Adrenal gland (tissue), 12 donors: ENCODE measurements around the gene SPPL3. TPM values are rescaled to one million over a fixed set of nuclear protein-coding genes. Genes with fewer than 3 reads are reported as not detected.

Experiments used
- DNase-seq, 7 donors: peaks; one replicate each; pipeline ENCODE4 v3.0.0-alpha.2; 2019 to 2020
- H3K27ac ChIP-seq, 5 donors: fragments of 200-600 bp; sonication (generic) in 4 of 5; 1 replicate in 3 of 5; 2 replicates in 2 of 5; pipeline versions ENCODE4 v1.5.1 to v1.8.0; 2016 to 2020; ENCODE audit warnings: mild to moderate bottlenecking in 1 of 5
- H3K27me3 ChIP-seq: fragments of 200-600 bp; 2 replicates; pipeline ENCODE4 v1.8.0; 2021
- H3K36me3 ChIP-seq, 2 donors: fragments of 200-600 bp; replicated peaks in 1 of 2; 1 replicate in 1 of 2; 2 replicates in 1 of 2; pipeline versions ENCODE4 v1.5.1 to v1.8.0; 2018 to 2022
- H3K4me1 ChIP-seq, 2 donors: fragments of 200-600 bp; replicated peaks in 1 of 2; 1 replicate in 1 of 2; 2 replicates in 1 of 2; pipeline versions ENCODE4 v1.5.1 to v1.8.0; 2018 to 2021
- H3K4me3 ChIP-seq, 4 donors: fragments of 200-600 bp; sonication (generic) in 3 of 4; one replicate each; pipeline ENCODE4 v1.5.1; 2016 to 2018
- H3K9me3 ChIP-seq, 3 donors: fragments of 200-600 bp; sonication (generic) in 1 of 3; replicated peaks in 1 of 3; 1 replicate in 2 of 3; 2 replicates in 1 of 3; pipeline versions ENCODE4 v1.5.1 to v1.8.0; 2016 to 2021
- CTCF ChIP-seq, 6 experiments: fragments of 450-650 bp in 4 of 6; fragments of 200-600 bp in 2 of 6; sonication (generic) in 1 of 6; IDR thresholded peaks; 1 replicate in 5 of 6; 2 replicates in 1 of 6; pipeline versions ENCODE4 v1.5.1 to v1.8.0; 2016 to 2021; ENCODE audit warnings: antibody characterized with exemption in 6 of 6, mild to moderate bottlenecking in 2 of 6, moderate library complexity in 1 of 6
- POLR2A ChIP-seq, 2 donors: fragments of 450-650 bp; IDR thresholded peaks; one replicate each; pipeline ENCODE4 v1.6.1; 2017; ENCODE audit warnings: antibody characterized with exemption in 2 of 2, mild to moderate bottlenecking in 2 of 2, moderate library complexity in 1 of 2
- WGBS, 4 donors: extraction: QIAGEN DNeasy Blood & Tissue Kit in 2 of 4; methylation state at CpG; one replicate each; pipeline versions ENCODE4 v1.1.5 to v1.1.7; 2013 to 2017; 5-methylcytosine and 5-hydroxymethylcytosine counted together
- intact Hi-C, 2 donors: fragments of 100-400 bp; cut with DNase I; formaldehyde crosslinking; loops; one replicate each; pipeline versions ENCODE4 v1.14.1 to v1.15.0; 2022 to 2023
- polyA plus RNA-seq, 3 donors: library from polyadenylated mRNA; stranded (reverse); fragments of 200-250 nt in 2 of 3; fragments of 350-450 nt in 1 of 3; fragmentation: Illumina TruSeq in 1 of 3; extraction: RNeasy Lipid Tissue Mini Kit (QIAGEN cat#74804) in 1 of 3; gene quantifications; one replicate each; pipeline ENCODE4 v1.2.3, GENCODE V29; 2013 to 2014
- total RNA-seq, 9 donors: library from RNA; depleted of rRNA in 4 of 9; stranded (reverse); fragments of >200 nt in 4 of 9; fragments of 120-200 nt in 1 of 9; fragmentation: NEBNext Ultra II Directional in 1 of 9; extraction: Animal tissue kit (Norgen Biotek cat#: 25700) in 1 of 9; gene quantifications; one replicate each; pipeline versions ENCODE4 v1.1.0 to v1.2.4, GENCODE V29; 2013 to 2023
- donor health status: healthy with polysubstance abuse.
- donor health status: Bipolar disorder and iron deficiency.
- donor health status: DM: yes; HTN: yes; CAD: no.
- donor health status: DM: no; HTN: no; CAD: no.
- donor health status: DM: no; HTN: no; CAD: no.
- donor health status: DM: yes; HTN: yes; CAD: no.

Gene SPPL3
- total and polyA plus RNA-seq, 12 donors: 10.5 to 50.6 (median 21.3) TPM

- peaks cover 9 to 13% of the 10 kb centered on the region in 2 donors for H3K4me1 ChIP-seq
- H3K36me3 ChIP-seq: no peaks in the 10 kb centered on the region
- H3K27ac ChIP-seq: no peak overlapping the region
- no peak for DNase-seq
- H3K9me3 ChIP-seq: no peaks in the 10 kb centered on the region
- H3K27me3 ChIP-seq: no peaks in the 10 kb centered on the region
- 95 to 96% (median 95%) methylated on average over 5 of the region's 5 CpGs for WGBS, 4 donors
- no peak for TF ChIP-seq CTCF (IDR thresholded peaks at IDR 0.05)
- intact Hi-C loops: no loop called here
- H3K4me3 ChIP-seq: no peak overlapping the region
These were observed 114.0 kb downstream of the SPPL3 start for GRCh38 chr12:120790114-120790513.

- Histone ChIP-seq H3K9me3 (no peaks in the 10 kb centered on the region), H3K27me3 (no peaks in the 10 kb centered on the region), H3K36me3 (no peaks in the 10 kb centered on the region), H3K4me1 (peaks cover 9 to 13% of the 10 kb centered on the region in 2 donors), H3K27ac (no peak overlapping the region), H3K4me3 (no peak overlapping the region)
- no peak for TF ChIP-seq POLR2A (IDR thresholded peaks at IDR 0.05)
- no peak for TF ChIP-seq CTCF (IDR thresholded peaks at IDR 0.05)
- intact Hi-C loops: no loop called here
- DNase-seq: no peak
- 93 to 96% (median 95%) methylated on average over 3 of the region's 3 CpGs for WGBS, 4 donors
These were observed 116.3 kb downstream of the SPPL3 start for GRCh38 chr12:120787889-120788288.

- no peaks in the 10 kb centered on the region for H3K27me3 ChIP-seq
- no peaks in the 10 kb centered on the region for H3K9me3 ChIP-seq
- no peaks in the 10 kb centered on the region for H3K4me1 ChIP-seq
- no peak overlapping the region for H3K4me3 ChIP-seq
- intact Hi-C loops: no loop called here
- WGBS, 4 donors: 92 to 98% (median 96%) methylated on average over 3 of the region's 3 CpGs
- TF ChIP-seq CTCF (IDR thresholded peaks at IDR 0.05) (no peak), POLR2A (IDR thresholded peaks at IDR 0.05) (no peak)
- no peak overlapping the region for H3K27ac ChIP-seq
- DNase-seq: no peak
- H3K36me3 ChIP-seq: peaks cover 0 to 9% of the 10 kb centered on the region in 2 donors
These were observed 119.4 kb downstream of the SPPL3 start for GRCh38 chr12:120784804-120785203.

GRCh38 chr12:120783197-120783596 lies 121.0 kb downstream of the SPPL3 start:
- Histone ChIP-seq H3K9me3 (no peaks in the 10 kb centered on the region), H3K27ac (no peak overlapping the region), H3K27me3 (no peaks in the 10 kb centered on the region), H3K36me3 (peaks cover 0 to 9% of the 10 kb centered on the region in 2 donors), H3K4me3 (no peak overlapping the region), H3K4me1 (no peaks in the 10 kb centered on the region)
- no peak for TF ChIP-seq POLR2A (IDR thresholded peaks at IDR 0.05)
- TF ChIP-seq CTCF (IDR thresholded peaks at IDR 0.05): no peak
- DNase-seq: no peak
- 65 to 80% (median 73%) methylated on average over 6 of the region's 6 CpGs for WGBS, 4 donors
- intact Hi-C loops: no loop called here
